AG04449 (cell line): ENCODE results near the gene NDUFC2.
"Not testable (repeated sequence)": the region's sequence is repeated elsewhere in the genome, so short reads cannot be mapped to it uniquely, and the experiment has no call there.

Source experiments
- CTCF ChIA-PET: fragments of 350-600 bp; formaldehyde crosslinking; extraction: SDS; loops from one replicate; lab custom pipeline; 2021; ENCODE audit warnings: antibody characterized with exemption; lab: Yijun Ruan, JAX
- POLR2A ChIA-PET: fragments of 400-600, 350-600 bp; formaldehyde crosslinking; extraction: SDS; loops from one replicate; lab custom pipeline; 2020; ENCODE audit warnings: antibody characterized with exemption, inconsistent platforms; lab: Yijun Ruan, JAX
- DNase-seq: peaks from one replicate; pipeline ENCODE4 v3.0.0-alpha.2; 2010; ENCODE audit warnings: low read depth, low spot score
- H3K4me3 ChIP-seq: 2 replicates; pipeline ENCODE4 v1.5.1; 2011; ENCODE audit warnings: low read depth, mild to moderate bottlenecking, control low read depth, low read length
- CTCF ChIP-seq: IDR thresholded peaks from one replicate; pipeline ENCODE4 v1.5.1; 2011; ENCODE audit warnings: mild to moderate bottlenecking, moderate library complexity, low read length, control low read depth, inconsistent platforms; ENCODE audit not compliant: insufficient read depth; ENCODE audit errors: missing control alignments

NDUFC2 gene

GRCh38 chr11:78094250-78094649 is 14.6 kb upstream of the NDUFC2 start:
- POLR2A ChIA-PET = no interaction called here
- H3K4me3 ChIP-seq = no peak overlapping the region
- TF ChIP-seq CTCF = no peak
- DNase-seq = no peak
- CTCF ChIA-PET = interaction anchor here (1.4 to 1.8 kb wide), 3 partner anchors 9 to 48 kb away, joined by 3 to 4 read pairs (median 4); no protein-coding TSS in a partner anchor

- CTCF ChIA-PET = interaction anchor here (2.8 kb wide), 1 partner anchor 41 kb away, joined by 7 read pairs; no protein-coding TSS in a partner anchor
- DNase-seq, H3K4me3 ChIP-seq, POLR2A ChIA-PET: not testable (repeated sequence)
Observed at GRCh38 chr11:78086521-78087074, 6.9 kb upstream of the NDUFC2 start.

DNA sequence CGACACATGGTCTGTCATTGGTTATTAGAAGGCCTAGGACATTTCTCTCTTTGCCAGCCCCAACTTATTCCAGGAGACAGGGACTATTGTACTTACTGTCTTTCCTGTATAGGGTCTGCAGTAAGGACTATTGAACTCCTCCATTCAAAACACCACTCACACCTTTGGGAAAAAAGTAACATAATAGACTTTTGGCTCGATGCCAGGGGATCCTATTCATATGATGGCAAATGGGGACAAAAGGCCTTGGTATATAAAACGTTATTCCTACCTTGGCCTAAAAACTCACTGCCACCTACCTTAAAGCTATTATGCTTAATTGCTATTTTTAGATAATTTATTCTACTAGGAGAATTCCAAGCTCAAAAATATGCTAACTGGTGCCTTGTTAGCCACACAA is 6.3 kb upstream of the NDUFC2 start:
- CTCF ChIA-PET = interaction anchor here (1.0 to 2.8 kb wide), 2 partner anchors 9 to 40 kb away, joined by 3 to 7 read pairs; no protein-coding TSS in a partner anchor
- no peak for DNase-seq
- POLR2A ChIA-PET = no interaction called here
- no peak overlapping the region for H3K4me3 ChIP-seq
- no peak for TF ChIP-seq CTCF

GRCh38 chr11:78084506-78084905 is 4.8 kb upstream of the NDUFC2 start:
- POLR2A ChIA-PET, DNase-seq, CTCF ChIA-PET, H3K4me3 ChIP-seq: not testable (repeated sequence)

- DNase-seq = no peak
- no peak overlapping the region for H3K4me3 ChIP-seq
- TF ChIP-seq CTCF = no peak
- CTCF ChIA-PET = no interaction called here
- POLR2A ChIA-PET = no interaction called here
Observed at GRCh38 chr11:78083021-78083420, 3.4 kb upstream of the NDUFC2 start.

DNA sequence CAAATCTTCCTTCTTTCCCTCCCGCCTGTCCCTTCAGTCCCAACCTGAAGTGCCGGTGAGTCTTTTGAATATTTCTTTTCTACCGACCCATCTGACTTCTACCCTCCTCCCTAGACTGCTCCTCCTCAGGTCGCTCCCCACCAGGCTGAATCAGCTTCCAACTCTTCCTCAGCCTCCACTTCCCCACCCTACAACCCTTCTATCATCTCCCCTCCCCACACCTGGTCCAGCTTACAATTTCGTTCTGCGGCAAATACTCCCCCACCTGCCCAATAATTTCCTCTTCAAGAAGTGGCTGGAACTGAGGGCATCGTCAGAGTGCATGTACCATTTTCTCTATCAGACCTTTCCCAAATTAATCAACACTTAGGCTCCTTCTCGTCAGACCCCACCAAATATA is 2.5 kb upstream of the NDUFC2 start:
- no peak overlapping the region for H3K4me3 ChIP-seq
- no peak for TF ChIP-seq CTCF
- CTCF ChIA-PET = no interaction called here
- DNase-seq = no peak
- POLR2A ChIA-PET = no interaction called here

DNA sequence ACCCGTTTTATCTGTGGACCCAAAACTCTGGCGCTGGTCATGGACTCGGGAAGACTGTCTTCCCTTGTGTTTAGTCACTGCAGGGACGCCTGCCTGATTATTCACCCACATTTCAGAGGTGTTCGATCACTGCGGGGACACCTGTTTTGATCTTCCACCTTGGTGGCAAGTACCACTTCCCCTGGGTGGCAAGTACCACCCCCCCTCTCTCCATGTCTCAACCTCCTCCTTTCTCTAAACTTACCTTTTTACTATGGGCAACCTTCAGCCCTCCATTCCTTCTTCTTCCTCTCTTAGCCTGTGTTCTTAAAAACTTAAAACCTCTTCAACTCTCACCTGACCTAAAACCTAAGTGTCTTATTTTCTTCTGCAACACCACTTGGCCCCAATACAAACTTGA is 1.9 kb upstream of the NDUFC2 start:
- no peak for DNase-seq
- H3K4me3 ChIP-seq = no peak overlapping the region
- TF ChIP-seq CTCF = no peak
- ChIA-PET CTCF (no interaction called here), POLR2A (no interaction called here)
